Hindlimb muscle (tissue), 1 donor: ENCODE measurements around the gene HNRNPK. TPM values are rescaled to one million over a fixed set of nuclear protein-coding genes. Genes with fewer than 3 reads are reported as not detected.
"Not testable (repeated sequence)": the region's sequence is repeated elsewhere in the genome, so short reads cannot be mapped to it uniquely, and the experiment has no call there.

Source experiments
- DNase-seq: peaks from one replicate; pipeline ENCODE4 v3.0.0-alpha.2; 2013
- polyA plus RNA-seq: library from polyadenylated mRNA; unstranded; fragments of 120-200 nt; gene quantifications from one replicate; pipeline ENCODE4 v1.2.1, GENCODE V29; 2013; ENCODE audit not compliant: insufficient read length

Gene HNRNPK
- polyA plus RNA-seq, 1 donor, result 429 TPM

DNA sequence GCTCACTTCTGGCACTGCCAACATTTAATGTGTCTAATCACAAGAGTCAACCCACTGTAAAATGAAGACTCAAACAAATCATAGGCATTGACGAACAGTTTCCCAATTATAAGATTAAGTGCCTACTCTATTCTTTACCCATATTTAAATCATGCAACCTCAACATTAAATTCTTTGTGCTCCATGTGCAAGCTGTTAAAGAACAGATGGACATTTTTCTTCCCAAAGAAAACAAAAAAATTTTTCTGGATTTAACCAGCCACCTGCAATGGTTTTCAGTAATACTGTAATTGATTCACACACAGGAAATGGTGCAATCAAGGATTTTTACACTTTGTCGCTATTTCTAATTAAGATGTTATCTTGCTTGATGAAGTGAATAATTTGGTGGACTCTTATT is 3.6 kb downstream of the HNRNPK start:
- no peak for DNase-seq

DNA sequence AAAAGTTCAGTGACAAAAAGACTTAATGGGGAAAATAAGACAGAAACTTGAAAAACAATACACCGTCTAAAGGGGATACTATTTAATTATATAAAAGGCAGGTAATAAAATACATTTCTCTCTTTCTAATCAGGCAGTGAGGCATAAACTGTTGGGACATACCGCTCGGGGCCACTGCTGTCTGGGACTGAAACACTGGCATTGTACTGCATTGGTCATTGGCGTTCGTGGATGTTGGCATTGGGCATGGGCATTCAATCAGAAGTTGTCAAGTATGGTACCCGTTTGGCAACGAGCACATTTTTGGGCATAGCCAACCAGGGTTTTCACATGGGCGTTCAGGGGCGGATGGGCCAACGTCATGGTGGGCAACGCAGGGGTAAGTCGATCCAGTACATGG is 4.7 kb downstream of the HNRNPK start:
- DNase-seq, result no peak

DNA sequence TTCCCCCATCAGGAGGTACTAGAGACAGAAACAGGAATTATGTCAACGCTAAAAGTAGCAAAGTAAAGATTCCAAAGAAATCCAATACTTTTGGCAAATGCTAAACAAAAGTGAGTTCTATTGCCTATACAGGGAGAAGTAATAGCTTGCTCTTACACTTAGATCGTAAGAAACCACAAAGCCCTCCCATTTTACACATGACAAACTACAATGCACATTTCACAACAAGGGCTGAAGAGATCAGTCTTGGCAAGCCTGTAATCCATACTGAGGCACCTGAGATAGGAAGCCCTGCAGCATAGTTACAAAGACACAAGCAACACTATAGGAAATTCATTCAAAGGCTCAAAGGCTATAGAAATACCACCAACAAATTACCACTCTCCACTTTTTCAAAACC is 7.7 kb downstream of the HNRNPK start:
- DNase-seq, result no peak

DNA sequence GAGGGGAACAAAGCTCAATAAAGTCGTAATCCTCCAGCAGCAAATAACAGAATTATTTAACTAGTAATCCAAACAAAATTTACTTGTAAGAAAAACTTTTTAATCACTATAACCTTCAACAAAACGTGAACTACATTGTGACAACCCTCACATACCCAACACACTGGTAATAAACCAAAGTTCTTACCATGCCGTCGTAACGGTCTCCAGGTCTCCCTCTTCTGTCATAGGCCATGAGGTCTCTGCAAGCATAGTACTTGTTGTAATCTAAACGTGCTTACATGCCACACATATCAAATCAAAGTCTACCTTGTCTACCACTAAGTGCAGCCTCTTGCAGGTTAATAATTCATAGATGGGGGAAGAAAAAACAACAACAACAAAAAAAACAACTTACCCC is 8.5 kb downstream of the HNRNPK start:
- no peak for DNase-seq

DNA sequence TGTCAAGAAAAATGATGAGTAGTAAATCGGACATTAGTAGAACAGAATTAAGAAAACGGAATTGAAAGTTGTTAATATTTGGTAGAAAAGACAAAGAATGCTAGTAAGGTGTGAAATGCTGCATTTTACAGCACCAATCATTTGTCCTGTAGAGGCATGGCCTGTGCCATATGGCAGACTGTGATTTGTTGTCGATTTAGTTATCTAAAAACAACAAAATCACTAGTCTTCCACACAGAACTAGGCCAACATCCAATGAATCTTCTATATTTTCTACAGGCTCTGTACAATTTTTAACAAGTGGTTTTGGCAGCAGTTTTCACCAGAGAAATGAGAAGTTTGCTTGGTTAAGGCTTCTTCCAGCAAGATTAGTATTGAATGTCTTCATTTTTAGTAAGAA is 10.4 kb downstream of the HNRNPK start:
- no peak for DNase-seq

DNA sequence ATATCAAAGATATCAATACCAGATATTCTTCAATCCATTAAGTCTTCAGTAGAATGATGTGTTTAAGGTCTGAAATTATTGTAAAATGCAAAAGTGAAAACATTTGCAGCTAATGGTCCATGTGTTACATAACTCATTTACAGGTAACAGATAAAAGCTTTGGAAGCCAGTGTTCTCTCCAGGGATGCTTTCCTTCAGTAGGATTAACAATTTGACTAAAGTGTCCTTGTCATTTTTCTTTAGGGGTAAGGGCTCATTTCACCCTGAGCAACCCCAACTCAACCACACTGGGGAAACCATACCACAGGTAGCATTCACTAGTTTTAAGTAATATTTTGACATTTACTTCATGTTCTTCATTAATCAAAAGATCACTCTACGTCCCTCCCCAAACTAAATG is 12.9 kb downstream of the HNRNPK start:
- no peak for DNase-seq

DNA sequence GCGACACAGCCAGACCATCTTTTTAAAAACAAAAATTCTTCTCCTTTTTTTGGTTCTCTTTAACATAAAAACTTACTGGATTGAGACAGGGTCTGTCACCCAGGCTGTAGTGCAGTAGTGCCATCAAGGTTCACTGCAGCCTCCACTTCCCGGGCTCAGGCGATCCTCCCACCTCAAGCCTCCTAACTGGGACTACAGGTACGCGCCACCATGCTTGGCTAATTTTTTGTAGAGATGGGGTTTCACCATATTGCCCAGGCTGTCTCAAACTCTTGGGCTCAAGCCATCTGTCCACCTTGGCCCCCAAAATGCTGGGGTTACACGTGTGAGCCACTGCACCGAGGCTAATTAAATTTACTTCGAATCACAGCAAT is 13.8 kb downstream of the HNRNPK start:
- no peak for DNase-seq

DNA sequence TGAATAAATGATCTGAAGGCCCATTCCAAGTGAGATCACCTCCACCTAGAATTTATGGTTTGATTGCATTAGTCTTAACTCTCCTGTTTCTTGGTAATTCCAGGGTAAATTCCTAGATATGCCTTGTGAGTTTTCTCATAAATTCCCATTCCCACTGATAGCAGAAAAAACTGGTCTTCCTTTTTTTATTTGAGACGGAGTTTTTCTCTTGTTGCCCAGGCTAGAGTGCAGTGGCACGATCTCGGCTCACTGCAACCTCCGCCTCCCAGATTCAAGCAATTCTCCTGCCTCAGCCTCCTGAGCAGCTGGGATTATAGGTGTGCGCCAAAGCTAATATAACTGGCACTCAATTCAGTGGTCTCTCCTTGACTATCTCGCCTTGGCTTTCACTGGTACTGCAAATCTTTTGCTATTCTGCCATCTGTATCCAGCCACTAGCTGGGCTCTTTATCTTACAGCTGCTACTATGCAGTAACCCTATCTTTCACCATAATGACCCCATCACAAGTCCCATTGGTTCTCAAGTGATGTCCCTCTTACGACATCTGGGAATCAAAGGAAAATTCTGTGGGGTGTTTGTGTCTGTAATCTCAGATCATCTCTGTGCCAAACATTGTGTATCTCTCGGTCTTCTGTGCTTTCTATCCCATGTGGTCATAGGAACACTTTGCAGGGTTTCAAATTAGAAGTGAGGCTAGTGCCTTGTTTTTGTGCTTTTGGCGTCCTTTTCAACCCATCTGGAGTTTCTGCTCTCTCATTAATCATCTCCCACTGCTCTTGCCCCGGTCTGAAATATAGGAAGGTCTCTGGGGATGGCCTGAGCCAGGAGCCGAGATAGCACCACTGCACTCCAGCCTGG is 14.4 kb downstream of the HNRNPK start:
- no peak for DNase-seq

DNA sequence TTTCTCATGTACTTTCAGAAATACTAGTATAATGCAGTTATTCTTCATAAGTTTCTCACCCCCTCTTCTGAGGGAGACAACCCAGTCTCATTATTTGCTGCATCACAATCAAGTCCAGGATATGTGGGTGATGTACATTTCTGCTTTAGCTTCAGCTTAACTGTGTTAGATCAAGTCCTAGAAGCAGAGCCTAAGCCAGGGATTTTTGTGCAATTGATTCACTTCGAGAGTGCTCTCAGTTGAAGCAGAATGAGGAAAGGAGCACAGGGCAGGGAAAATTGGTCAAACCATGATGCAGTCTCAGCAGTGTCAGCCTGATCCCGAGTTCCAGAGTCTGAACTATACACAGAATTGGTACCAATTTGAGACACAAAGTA is 15.1 kb downstream of the HNRNPK start:
- no peak for DNase-seq

DNA sequence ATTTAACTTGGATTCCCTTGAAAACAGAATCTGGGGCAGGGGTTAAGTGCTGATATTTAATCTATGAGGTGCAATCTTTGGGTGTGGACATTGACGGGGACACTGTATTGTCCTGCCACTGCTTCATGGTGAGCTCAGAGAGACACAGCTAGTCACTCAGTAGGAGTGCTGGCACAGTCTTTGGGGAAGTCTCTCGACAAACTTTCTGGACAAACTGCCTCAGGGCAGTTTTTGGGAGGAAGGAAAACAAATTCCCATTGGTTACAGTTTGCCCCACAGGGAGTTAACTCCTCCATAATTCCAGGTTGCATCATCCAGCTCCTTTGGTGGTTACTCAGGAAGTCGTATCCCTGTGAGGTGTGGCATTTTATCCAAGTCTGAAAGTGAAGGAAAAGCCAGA is 17.9 kb downstream of the HNRNPK start:
- DNase-seq, result no peak

DNA sequence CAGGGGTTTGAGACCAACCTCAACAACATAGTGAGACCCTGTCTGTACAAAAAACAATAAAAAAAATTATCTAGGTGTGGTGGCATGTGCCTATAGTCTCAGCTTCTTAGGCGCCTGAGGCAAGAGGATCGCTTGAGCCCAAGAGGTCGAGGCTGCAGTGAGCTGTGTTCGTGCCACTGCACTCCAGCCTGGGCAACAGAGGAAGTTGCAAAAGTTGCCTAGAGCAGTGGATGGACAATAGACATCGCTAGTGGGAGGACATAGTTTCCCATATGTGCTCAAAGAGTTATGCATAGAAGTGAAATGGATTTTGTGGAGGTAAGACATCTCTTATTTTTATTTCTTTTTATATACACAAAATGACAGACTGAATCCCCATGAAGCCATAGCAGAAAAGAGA is 19.0 kb downstream of the HNRNPK start:
- no peak for DNase-seq

DNA sequence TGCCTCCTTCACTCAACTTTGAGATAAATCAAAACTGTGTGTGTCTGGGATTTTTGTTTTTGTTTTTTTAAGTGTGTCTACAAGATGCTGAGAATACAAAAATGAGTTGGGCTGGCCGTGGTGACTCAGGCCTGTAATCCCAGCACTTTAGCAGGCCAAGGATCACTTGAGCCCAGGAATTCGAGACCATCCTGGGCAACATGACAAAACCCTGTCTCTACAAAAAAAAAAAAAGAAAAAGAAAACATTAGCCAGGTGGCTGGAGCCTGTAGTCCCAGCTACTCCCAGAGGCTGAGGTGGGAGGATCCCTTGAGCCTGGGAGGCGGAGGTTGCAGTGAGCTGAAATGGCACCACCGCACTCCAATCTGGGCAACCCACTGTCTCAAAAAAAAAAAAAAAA is 21.0 kb downstream of the HNRNPK start:
- DNase-seq, result no peak

DNA sequence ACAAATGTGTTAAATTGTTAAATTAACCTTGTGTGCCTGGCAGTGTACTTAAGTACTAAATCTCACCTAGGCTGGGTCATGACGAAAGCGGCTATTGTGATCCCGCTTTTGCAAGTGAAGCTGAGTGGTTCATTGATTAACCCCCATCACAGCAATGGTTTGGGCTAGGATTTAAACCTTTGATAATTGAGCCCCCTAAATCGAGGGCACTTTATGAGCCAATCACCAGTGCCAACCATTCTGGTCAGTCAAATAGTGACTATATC is 22.8 kb downstream of the HNRNPK start:
- DNase-seq, result no peak

DNA sequence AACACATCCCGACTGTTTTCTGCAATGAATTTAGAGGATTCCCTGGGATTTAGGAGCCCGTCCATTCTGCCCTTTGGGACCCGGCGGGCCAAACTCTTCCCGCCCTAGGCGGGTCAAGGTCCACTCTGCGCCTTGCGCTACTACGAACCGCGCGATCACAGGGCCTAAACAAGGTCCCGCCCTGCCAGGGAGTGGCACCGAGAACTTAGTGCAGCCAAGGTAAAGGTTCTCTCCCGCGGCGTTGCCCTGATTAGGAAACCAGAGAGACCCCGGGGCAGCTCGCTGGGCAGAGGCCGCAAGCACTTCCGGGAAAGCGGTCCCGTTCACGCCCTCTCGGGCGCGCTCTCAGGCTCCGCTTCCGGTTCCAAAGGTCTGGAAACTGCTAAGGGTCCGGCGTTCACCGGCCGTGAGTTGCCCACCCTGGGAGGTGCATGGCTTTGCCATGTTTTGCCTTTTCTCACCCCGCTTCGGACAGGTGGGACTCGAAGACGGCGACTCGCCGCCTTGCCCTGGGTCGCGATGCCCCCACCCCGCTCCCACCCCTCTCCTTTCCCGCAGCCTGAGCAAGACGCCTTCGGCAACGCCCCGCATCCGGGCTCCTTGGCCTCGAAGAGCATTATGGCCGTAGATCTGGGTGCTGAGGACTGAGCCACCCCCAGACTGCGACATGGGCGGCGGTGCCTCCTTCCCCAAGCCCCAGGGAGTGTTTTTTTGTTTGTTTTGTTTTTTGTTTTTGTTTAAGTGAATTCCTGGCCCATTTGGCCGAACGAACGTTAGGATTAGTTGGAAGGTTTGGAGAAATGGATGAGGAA is 23.4 kb downstream of the HNRNPK start:
- peak; percentile 87 for DNase-seq

DNA sequence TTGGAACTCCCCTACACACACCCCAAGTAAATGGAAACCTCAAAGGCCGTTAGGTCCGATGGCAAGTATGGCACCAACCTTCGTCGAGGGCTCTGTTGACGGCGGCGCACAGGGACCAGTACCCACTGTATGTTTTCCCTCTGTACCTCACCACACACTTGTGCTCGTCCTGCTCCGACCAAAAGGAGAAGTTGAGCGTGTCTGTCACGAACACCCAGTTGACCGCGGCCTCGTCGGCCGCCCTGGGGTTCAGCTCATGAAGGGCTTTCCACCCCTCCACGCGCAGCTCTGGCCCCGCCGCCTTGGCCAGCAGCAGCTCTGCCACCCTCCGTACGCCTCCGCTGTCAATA is 24.0 kb downstream of the HNRNPK start:
- no peak for DNase-seq

DNA sequence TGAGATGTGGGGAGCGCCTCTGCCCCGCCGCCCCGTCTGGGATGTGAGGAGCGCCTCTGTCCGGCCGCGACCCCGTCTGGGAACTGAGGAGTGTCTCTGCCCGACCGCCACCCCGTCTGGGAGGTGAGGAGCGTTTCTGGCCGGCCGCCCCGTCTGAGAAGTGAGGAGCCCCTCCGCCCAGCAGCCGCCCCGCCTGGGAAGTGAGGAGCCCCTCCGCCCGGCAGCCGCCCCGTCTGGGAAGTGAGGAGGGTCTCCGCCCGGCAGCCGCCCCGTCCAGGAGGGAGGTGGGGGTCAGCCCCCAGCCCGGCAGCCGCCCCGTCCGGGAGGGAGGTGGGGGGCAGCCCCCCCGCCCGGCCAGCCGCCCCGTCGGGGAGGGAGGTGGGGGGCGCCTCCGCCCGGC is 31.9 kb downstream of the HNRNPK start:
- not testable (repeated sequence) for DNase-seq

DNA sequence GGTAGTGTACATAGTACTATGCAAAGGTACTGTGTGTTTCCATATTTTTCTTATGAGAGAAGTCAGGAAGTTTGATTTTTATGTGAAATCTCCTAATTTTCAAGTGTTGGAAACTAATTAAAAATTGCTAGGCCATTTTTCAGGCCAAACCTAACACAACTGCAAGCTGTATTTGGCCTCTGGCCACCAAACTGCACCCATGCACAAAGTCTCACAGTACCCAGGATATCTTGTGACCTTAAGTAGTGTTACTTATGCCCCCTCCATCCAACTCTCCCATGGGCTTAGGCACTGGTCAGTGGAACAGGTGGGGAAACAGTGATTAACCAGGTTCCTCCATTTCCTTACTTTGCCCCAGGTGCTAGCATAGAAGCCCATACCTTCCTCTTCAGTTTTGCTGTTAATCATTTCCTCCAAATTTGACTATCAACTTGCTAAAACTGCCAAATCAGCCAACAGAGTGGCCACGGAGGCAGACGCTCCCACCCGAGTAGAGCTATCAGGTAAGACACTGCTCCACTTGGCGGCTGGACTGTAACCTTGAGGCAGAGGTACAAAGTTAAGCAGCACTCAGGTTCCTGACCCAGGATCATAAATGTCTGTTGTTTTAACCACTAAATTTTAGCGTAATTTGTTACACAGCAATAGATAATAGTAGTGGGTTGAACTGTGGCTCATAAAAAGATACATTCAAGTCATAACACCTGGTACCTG is 39.3 kb downstream of the HNRNPK start:
- no peak for DNase-seq

DNA sequence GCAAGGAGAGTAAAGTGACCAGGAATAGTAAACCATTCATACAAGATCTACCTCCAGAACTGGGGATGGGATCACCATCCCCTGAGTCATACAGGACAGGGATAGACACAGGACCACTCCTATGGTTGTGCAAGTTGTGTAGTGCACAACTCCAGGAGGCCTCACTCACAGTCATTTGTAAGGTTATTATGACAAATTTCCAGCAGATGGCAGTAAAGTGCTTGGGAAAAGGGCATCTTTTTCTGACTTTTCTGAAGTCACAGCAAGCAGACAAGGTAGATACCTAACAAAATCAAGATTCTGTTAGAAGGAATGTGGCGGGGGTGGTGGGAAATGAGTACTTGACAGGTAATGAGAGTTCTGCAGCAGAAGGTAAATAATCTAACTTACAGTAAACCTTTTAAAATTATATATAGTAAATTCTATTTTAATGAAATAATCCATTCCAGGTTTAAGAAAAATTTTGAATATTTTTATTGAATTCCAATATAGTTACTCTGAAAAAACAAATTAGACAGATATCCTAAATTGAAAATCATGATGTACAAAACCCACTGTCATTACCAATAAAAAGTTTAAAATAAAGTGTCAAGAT is 42.1 kb downstream of the HNRNPK start:
- DNase-seq, result peak; percentile 49

DNA sequence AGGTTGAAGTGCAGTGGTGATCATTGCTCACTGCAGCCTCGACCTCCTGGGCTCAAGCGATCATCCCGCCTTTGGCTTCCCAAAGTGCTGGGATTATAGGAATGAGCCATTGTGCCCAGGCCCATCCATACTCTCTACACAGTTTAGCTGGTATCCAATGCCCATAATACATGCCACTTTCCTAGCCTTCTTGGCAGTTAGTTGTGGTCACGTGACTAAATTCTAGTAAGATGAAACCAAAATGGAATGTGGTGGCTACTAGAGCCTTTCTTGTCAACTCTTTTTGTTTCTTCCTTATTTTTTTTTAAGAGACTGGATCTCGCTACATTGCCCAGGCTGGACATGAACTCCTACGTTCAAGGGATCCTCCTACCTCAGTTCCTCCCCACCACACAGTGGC is 43.5 kb downstream of the HNRNPK start:
- DNase-seq, result no peak

DNA sequence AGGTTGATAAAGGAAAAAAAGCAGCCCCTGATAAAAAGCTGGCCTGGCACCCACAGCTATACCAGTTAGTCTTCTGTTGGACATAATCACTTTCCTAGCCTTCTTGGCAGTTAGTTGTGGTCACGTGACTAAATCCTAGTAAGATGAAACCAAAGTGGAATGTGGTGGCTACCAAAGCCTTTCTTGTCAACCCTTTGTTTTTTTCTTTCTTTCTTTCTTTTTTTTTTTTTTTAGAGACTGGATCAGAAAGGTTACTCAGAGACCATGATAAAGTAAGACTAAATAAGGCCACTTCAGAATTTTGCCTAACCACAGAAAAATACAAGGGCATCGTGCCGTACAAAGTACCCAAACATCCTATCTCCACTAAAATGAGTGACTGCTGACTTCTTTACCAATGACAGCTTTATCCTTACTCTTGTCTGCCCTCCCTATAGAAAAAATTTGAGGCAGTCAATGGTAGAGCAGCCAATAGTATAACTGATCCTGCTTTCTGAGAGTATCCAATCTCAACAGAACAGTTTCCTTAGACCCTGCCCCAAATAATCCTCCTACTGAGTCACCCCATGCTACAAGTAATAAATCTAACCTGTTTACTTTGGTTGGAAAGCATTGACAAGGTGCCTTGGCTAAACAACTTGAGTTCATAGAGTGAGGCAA is 44.6 kb downstream of the HNRNPK start:
- DNase-seq, result no peak

DNA sequence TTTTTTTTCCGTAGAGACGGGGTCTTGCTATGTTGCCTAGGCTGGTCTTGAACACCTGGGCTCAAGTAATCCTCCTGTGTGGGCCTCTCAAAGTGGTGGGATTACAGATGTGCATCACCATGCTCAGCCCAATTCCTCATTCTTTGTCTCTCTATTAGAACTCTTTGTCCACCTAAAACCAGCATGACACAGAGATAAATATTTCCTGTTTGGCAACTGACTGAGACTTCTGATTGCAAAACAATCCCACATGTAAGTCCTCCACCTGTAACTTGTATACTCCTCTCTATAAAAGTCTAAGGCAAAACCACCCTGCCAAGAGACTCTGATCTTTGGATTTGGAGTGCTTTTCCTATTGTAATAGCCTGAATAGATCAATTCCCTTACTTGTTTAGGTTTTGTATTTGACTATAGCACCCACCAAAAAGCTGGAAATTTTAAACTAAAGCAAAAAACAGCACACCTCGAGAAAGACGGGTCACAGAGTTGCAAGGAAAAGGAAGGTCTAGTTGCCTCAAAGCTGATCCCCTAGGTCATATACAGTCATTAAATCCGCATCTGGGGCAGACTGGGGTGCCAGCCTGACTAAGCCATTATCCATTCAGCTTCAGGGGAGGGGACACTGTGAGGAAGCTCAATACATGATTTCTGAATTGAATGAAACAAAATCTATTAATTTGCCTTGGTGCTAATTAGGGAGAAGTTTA is 45.3 kb downstream of the HNRNPK start:
- DNase-seq, result no peak

DNA sequence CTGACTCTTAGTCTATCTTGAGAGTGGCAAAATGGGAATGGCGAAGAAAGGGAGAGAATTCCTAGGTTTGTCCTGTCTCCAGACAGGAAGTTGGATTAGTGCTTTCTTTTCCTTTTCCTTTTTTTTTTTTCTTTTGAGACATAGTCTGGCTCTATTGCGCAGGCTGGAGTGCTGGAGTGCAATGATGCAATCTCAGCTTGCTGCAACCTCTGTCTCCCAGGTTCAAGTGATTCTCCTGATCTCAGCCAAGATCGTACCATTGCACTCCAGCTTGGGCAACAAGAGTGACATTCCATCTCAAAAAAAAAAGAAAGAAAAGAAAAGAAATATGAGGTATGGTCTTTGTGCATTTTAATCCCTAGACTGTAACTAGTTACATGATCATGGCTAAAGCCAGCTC is 46.2 kb downstream of the HNRNPK start:
- DNase-seq, result no peak
